Endothelial cell of umbilical vein (primary cell): ENCODE measurements around the gene ZHX3. TPM values are rescaled to one million over a fixed set of nuclear protein-coding genes. Genes with fewer than 3 reads are reported as not detected.

Experiments
- BruUV-seq: library from RNA; stranded (reverse); fragments of 400-500 nt; replicated peaks from 2 replicates; lab custom pipeline; 2021; lab: Mats Ljungman, UMichigan
- CTCF ChIA-PET: fragments of 300-600, 350-600 bp; sonication (Branson Sonifier 250); formaldehyde crosslinking; loops from one replicate; lab custom pipeline; 2021; ENCODE audit warnings: antibody characterized with exemption, inconsistent platforms; lab: Charles Lee
- POLR2A ChIA-PET: fragments of 300-600, 350-600 bp; sonication (Branson Sonifier 250); formaldehyde crosslinking; loops from one replicate; lab custom pipeline; 2021; ENCODE audit warnings: antibody characterized with exemption, inconsistent platforms; lab: Charles Lee
- DNase-seq: peaks from one replicate; pipeline ENCODE4 v3.0.0-alpha.2; 2011; ENCODE audit warnings: low read depth, low spot score
- FAIRE-seq: peaks from 2 replicates; lab custom pipeline; 2011; peaks lifted over from hg19 to GRCh38; lab: Jason Lieb, UNC
- H2AFZ ChIP-seq: 2 replicates; pipeline ENCODE4 v1.6.0; 2012; ENCODE audit warnings: low read depth, low read length, control low read depth, inconsistent platforms
- H3K27ac ChIP-seq: 2 replicates; pipeline ENCODE4 v1.5.1; 2011; ENCODE audit warnings: low read depth, mild to moderate bottlenecking, control low read depth, low read length, moderate library complexity; ENCODE audit not compliant: insufficient read depth
- H3K27me3 ChIP-seq, 2 experiments: 2 replicates each; pipeline versions ENCODE4 v1.6.0 to v1.6.1; 2011; ENCODE audit warnings: low read length in 2 of 2, mixed read lengths in 1 of 2; ENCODE audit not compliant: control insufficient read depth in 2 of 2, insufficient read depth in 2 of 2
- H3K36me3 ChIP-seq, 2 experiments: 2 replicates in 1 of 2; 3 replicates in 1 of 2; pipeline ENCODE4 v1.5.1; 2011; ENCODE audit warnings: low read length in 2 of 2, mild to moderate bottlenecking in 1 of 2, moderate library complexity in 1 of 2; ENCODE audit not compliant: control insufficient read depth in 2 of 2, insufficient read depth in 2 of 2; ENCODE audit errors: extremely low read depth in 1 of 2
- H3K4me1 ChIP-seq: 3 replicates; pipeline ENCODE4 v1.5.1; 2011; ENCODE audit warnings: mild to moderate bottlenecking, low read length; ENCODE audit not compliant: control insufficient read depth, insufficient read depth; ENCODE audit errors: extremely low read depth
- H3K4me2 ChIP-seq: 2 replicates; pipeline ENCODE4 v1.6.1; 2011; ENCODE audit warnings: low read length, control low read depth, mixed read lengths; ENCODE audit not compliant: insufficient read depth
- H3K4me3 ChIP-seq, 3 experiments: fragments of 200-600 bp in 1 of 3; sonication (generic), shearing (Covaris generic) in 1 of 3; replicated peaks in 1 of 3; 2 replicates each; pipeline ENCODE4 v1.5.1; 2011 to 2016; ENCODE audit warnings: control low read depth in 3 of 3, low read length in 3 of 3, mild to moderate bottlenecking in 2 of 3, inconsistent platforms in 1 of 3, low read depth in 1 of 3, moderate library complexity in 1 of 3; ENCODE audit not compliant: insufficient read depth in 1 of 3
- H3K79me2 ChIP-seq: 2 replicates; pipeline ENCODE4 v1.6.0; 2012; ENCODE audit warnings: low read length, inconsistent platforms; ENCODE audit not compliant: control insufficient read depth, insufficient read depth
- H3K9ac ChIP-seq: replicated peaks from 2 replicates; pipeline ENCODE3; 2011; ENCODE audit warnings: low read length, control low read depth; ENCODE audit not compliant: insufficient read depth; ENCODE audit errors: extremely low read depth
- H3K9me1 ChIP-seq: replicated peaks from 3 replicates; pipeline ENCODE4 v1.6.0; 2011; ENCODE audit warnings: mild to moderate bottlenecking, low read length; ENCODE audit not compliant: control insufficient read depth, insufficient read depth; ENCODE audit errors: extremely low read depth
- H3K9me3 ChIP-seq: replicated peaks from 2 replicates; pipeline ENCODE4 v1.5.1; 2012; ENCODE audit warnings: low read length, inconsistent platforms; ENCODE audit not compliant: control insufficient read depth, insufficient read depth
- H4K20me1 ChIP-seq: replicated peaks from 2 replicates; pipeline ENCODE3; 2011; ENCODE audit warnings: mild to moderate bottlenecking, low read length; ENCODE audit not compliant: control insufficient read depth, insufficient read depth; ENCODE audit errors: extremely low read depth
- EZH2 ChIP-seq: IDR thresholded peaks from 2 replicates; pipeline ENCODE4 v1.6.1; 2012; ENCODE audit warnings: borderline replicate concordance, low read depth, mild to moderate bottlenecking, moderate library complexity, low read length, inconsistent platforms; ENCODE audit not compliant: severe bottlenecking
- FOS ChIP-seq: IDR thresholded peaks from 2 replicates; pipeline ENCODE4 v1.6.1; 2011; ENCODE audit warnings: mild to moderate bottlenecking, low read length, moderate library complexity, borderline replicate concordance; ENCODE audit not compliant: insufficient read depth
- GATA2 ChIP-seq: IDR thresholded peaks from 2 replicates; pipeline ENCODE4 v1.7.0; 2011; ENCODE audit warnings: low read depth, mild to moderate bottlenecking, moderate library complexity, mixed read lengths, low read length; ENCODE audit not compliant: insufficient read length, insufficient read depth
- JUN ChIP-seq: IDR thresholded peaks from 2 replicates; pipeline ENCODE4 v1.6.1; 2011; ENCODE audit warnings: borderline replicate concordance, low read depth; ENCODE audit not compliant: insufficient read length, insufficient read depth
- MYC ChIP-seq: IDR thresholded peaks from one replicate; pipeline ENCODE4 v1.6.1; 2011; ENCODE audit warnings: mild to moderate bottlenecking, low read depth, low read length
- POLR2A ChIP-seq: IDR thresholded peaks from 2 replicates; pipeline ENCODE4 v1.6.1; 2012; ENCODE audit warnings: low read depth, mild to moderate bottlenecking, control low read depth, low read length
- POLR2AphosphoS5 ChIP-seq: IDR thresholded peaks from 2 replicates; pipeline ENCODE4 v1.6.1; 2012; ENCODE audit warnings: low read depth, mild to moderate bottlenecking, control low read depth, low read length, moderate library complexity; ENCODE audit not compliant: insufficient read depth
- dilution Hi-C: fragments of 300-500 bp; cut with MboI; formaldehyde crosslinking; loops from one replicate; pipeline ENCODE4 v1.15.0; 2019; ENCODE audit warnings: low sequenced_read_pairs; ENCODE audit not compliant: extremely low pct_ligation_motif_present
- intact Hi-C: fragments of 100-400 bp; cut with micrococcal nuclease; formaldehyde crosslinking; loops from one replicate; pipeline ENCODE4 v1.10.0; 2022
- polyA plus RNA-seq, 4 experiments: library from polyadenylated mRNA; depleted of rRNA in 3 of 4; stranded (reverse) in 3 of 4; unstranded in 1 of 4; fragments of >200 nt; gene quantifications; 2 replicates each; pipeline versions ENCODE4 v1.2.1 to v1.2.3, GENCODE V29; 2011 to 2012; ENCODE audit warnings: missing spikeins in 1 of 4
- total RNA-seq: library from RNA; stranded (reverse); gene quantifications from 2 replicates; pipeline ENCODE4 v1.2.3, GENCODE V29; 2021
- TF ChIP-seq, protein P1 (sequence below), 2 donors: IDR thresholded peaks; 1 replicate in 1 of 2; 2 replicates in 1 of 2; pipeline ENCODE4 v1.5.1; 2011; ENCODE audit warnings: low read length in 2 of 2, mild to moderate bottlenecking in 2 of 2, moderate library complexity in 2 of 2, control low read depth in 1 of 2, inconsistent platforms in 1 of 2, low read depth in 1 of 2; ENCODE audit not compliant: insufficient read depth in 1 of 2; ENCODE audit errors: extremely low read depth in 1 of 2
- TF ChIP-seq, protein P2 (sequence below): IDR thresholded peaks from 2 replicates; pipeline ENCODE4 v1.6.1; 2011; ENCODE audit not compliant: insufficient read depth, insufficient read length

ZHX3 gene
- total and polyA plus RNA-seq, 2 donors (not counting 3 experiments of a cell fraction or from before 2014, with no cell fraction given), result 7.4 to 17.8 TPM

DNA sequence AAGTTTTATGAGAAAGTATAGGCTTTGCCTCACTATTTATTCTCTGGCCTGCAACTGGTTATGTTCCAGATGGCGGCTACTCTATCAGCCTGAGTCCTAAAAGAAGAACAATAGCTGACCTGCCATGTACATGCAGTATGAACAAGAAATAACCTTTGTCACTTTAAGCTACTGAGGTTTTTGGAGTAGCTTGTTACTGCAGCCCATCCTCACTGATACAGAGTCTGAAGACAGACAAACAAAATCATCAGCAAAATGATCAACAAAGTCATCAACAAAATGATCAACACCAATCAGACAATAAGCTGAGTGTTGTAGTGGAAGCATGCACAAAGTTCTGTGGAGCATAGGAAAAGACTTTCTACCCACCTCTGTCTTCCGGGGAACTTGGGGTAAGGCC is 97.7 kb downstream of the ZHX3 start:
- no peak for FAIRE-seq
- ChIA-PET POLR2A (interaction anchor here (1.7 kb wide), 1 partner anchor 26 kb away, joined by 4 read pairs; no protein-coding TSS in a partner anchor), CTCF (interaction anchor here (0.8 to 1.9 kb wide), 5 partner anchors 12 to 121 kb away, joined by 4 to 7 read pairs (median 4); partner anchors contain the start of gene LPIN3)
- Histone ChIP-seq H2AFZ (no peak overlapping the region), H3K4me3 (no peak overlapping the region), H3K4me2 (no peak overlapping the region), H3K4me1 (no peaks in the 10 kb centered on the region), H3K79me2 (no peaks in the 10 kb centered on the region), H3K27me3 (no peaks in the 10 kb centered on the region), H3K9ac (no peak overlapping the region), H3K9me3 (no peaks in the 10 kb centered on the region), H3K27ac (no peak overlapping the region), H3K36me3 (no peaks in the 10 kb centered on the region), H3K9me1 (no peaks in the 10 kb centered on the region), H4K20me1 (no peaks in the 10 kb centered on the region)
- TF ChIP-seq EZH2, result no peak
- TF ChIP-seq, protein P1, sequence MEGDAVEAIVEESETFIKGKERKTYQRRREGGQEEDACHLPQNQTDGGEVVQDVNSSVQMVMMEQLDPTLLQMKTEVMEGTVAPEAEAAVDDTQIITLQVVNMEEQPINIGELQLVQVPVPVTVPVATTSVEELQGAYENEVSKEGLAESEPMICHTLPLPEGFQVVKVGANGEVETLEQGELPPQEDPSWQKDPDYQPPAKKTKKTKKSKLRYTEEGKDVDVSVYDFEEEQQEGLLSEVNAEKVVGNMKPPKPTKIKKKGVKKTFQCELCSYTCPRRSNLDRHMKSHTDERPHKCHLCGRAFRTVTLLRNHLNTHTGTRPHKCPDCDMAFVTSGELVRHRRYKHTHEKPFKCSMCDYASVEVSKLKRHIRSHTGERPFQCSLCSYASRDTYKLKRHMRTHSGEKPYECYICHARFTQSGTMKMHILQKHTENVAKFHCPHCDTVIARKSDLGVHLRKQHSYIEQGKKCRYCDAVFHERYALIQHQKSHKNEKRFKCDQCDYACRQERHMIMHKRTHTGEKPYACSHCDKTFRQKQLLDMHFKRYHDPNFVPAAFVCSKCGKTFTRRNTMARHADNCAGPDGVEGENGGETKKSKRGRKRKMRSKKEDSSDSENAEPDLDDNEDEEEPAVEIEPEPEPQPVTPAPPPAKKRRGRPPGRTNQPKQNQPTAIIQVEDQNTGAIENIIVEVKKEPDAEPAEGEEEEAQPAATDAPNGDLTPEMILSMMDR (IDR thresholded peaks at IDR 0.05; ENCODE audit: extremely low read depth in 1 of 2, insufficient read depth in 1 of 2, low read depth in 1 of 2, low read length in 2 of 2), result no peak
- TF ChIP-seq, protein P2, sequence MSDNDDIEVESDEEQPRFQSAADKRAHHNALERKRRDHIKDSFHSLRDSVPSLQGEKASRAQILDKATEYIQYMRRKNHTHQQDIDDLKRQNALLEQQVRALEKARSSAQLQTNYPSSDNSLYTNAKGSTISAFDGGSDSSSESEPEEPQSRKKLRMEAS, result no peak
- TF ChIP-seq FOS, result no peak
- TF ChIP-seq POLR2AphosphoS5, result no peak
- no peak for TF ChIP-seq POLR2A
- no peak for TF ChIP-seq GATA2
- TF ChIP-seq MYC, result no peak
- no peak for TF ChIP-seq JUN
- no peak for DNase-seq
- intact Hi-C loops (no loop called here), dilution Hi-C loops (no loop called here)
- BruUV-seq, result no TSS peak
